ENCODE measurements around the gene HNRNPUL2.
A peak's percentile ranks its signal among the peaks of the same experiment; 100 is the strongest.

The HNRNPUL2 gene

GRCh38 chr11:62665599-62666258 lies 61.5 kb downstream of the HNRNPUL2 start:
- DNase-seq = peak; percentile 55

- peak; percentile 88 for DNase-seq
These were observed 62.1 kb downstream of the HNRNPUL2 start, which contains the start of the genes C11orf98 and CSKMT for GRCh38 chr11:62665075-62665598. C11orf98 (minus strand) TSS chr11:62665210; CDS start chr11:62665169, 41 bp downstream. CSKMT (plus strand) TSS chr11:62665312; CDS start chr11:62665880, 568 bp downstream.

GRCh38 chr11:62664405-62665074 lies 62.7 kb downstream of the HNRNPUL2 start:
- DNase-seq = peak; percentile 53
